Parathyroid adenoma (tissue), 2 donors: Measurements from ENCODE around the gene BRIX1.

ENCODE experiments used
- H2AFZ ChIP-seq: fragments of 300-600 bp; sonication (generic); one replicate; pipeline ENCODE4 v1.7.0; 2017; ENCODE audit warnings: antibody characterized with exemption, mild to moderate bottlenecking
- H3K27ac ChIP-seq: fragments of 300-600 bp; sonication (generic); one replicate; pipeline ENCODE4 v1.7.0; 2017
- H3K27me3 ChIP-seq: fragments of 300-600 bp; sonication (generic); one replicate; pipeline ENCODE4 v1.7.0; 2017; ENCODE audit warnings: low read length; ENCODE audit not compliant: control insufficient read depth, insufficient read depth
- H3K36me3 ChIP-seq: fragments of 300-600 bp; sonication (generic); one replicate; pipeline ENCODE4 v1.7.0; 2017; ENCODE audit warnings: low read length; ENCODE audit not compliant: control insufficient read depth, insufficient read depth
- H3K4me1 ChIP-seq: fragments of 300-600 bp; sonication (generic); one replicate; pipeline ENCODE4 v1.7.0; 2017; ENCODE audit warnings: control low read depth
- H3K4me2 ChIP-seq: fragments of 300-600 bp; sonication (generic); one replicate; pipeline ENCODE4 v1.7.0; 2017; ENCODE audit warnings: low read length
- H3K4me3 ChIP-seq: fragments of 300-600 bp; sonication (generic); one replicate; pipeline ENCODE4 v1.7.0; 2017; ENCODE audit warnings: low read depth, low read length
- H3K79me2 ChIP-seq: fragments of 300-600 bp; sonication (generic); one replicate; pipeline ENCODE4 v1.7.0; 2017; ENCODE audit warnings: control low read depth
- H3K9ac ChIP-seq: fragments of 300-600 bp; sonication (generic); one replicate; pipeline ENCODE4 v1.7.0; 2017; ENCODE audit warnings: mild to moderate bottlenecking
- H3K9me3 ChIP-seq: fragments of 300-600 bp; sonication (generic); one replicate; pipeline ENCODE4 v1.7.0; 2017; ENCODE audit warnings: low read length; ENCODE audit not compliant: control insufficient read depth
- TF ChIP-seq, protein P1 (sequence below): fragments of 300-600 bp; sonication (generic); IDR thresholded peaks from one replicate; pipeline ENCODE4 v1.7.0; 2017; ENCODE audit warnings: antibody characterized with exemption, mild to moderate bottlenecking
- donor health status: primary hyperparathyroidism.

BRIX1 gene, protein sequence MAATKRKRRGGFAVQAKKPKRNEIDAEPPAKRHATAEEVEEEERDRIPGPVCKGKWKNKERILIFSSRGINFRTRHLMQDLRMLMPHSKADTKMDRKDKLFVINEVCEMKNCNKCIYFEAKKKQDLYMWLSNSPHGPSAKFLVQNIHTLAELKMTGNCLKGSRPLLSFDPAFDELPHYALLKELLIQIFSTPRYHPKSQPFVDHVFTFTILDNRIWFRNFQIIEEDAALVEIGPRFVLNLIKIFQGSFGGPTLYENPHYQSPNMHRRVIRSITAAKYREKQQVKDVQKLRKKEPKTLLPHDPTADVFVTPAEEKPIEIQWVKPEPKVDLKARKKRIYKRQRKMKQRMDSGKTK

DNA sequence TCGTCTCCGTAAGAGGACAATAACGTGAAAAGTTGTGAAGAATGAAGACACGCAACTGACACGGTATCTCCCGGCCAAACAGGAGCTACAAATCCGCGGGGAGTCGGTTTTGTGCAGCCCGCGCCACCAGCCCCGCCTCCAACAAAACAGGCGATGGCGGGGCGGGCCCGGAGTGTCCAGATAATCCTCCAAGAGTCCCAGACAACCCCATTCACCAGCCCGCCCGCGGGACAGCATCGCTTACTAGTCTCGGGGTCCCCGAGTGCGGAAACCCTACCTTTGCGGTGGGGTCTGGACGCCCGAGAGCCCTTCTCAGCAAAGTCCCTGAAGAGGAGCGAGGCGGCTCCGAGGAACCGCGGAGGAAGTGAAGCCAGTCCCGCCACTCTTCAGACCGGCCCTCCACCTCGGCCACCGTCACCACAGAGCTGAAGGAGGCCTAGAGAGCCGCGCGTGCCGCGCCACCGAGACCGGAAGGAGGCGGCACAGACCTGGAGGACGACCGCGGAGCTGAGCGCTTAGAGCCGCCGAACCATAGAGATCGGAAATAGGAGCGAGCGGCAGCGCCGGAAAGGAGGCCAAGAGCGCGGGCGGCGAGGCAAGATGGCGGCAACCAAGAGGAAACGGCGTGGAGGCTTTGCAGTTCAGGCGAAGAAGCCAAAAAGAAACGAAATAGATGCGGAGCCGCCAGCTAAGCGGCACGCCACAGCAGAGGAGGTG is at the start of gene BRIX1, which contains the start of gene RAD1:
Gene BRIX1 (plus strand): TSS at position 573 of the 717 bp plus-strand sequence. CDS start 28 bp downstream, at position 601.
Gene RAD1 (minus strand): TSS at position 366 of the 717 bp plus-strand sequence. CDS start 612 bp downstream, outside the sequence.
- Histone ChIP-seq H3K4me3 (peak within 1 kb of the TSS; percentile 94), H2AFZ (peak within 1 kb of the TSS; percentile 89), H3K9ac (peak within 1 kb of the TSS; percentile 49), H3K4me1 (peaks cover 8% of the 10 kb centered on the region), H3K9me3 (no peaks in the 10 kb centered on the region), H3K4me2 (peak within 1 kb of the TSS; percentile 91), H3K36me3 (no peaks in the 10 kb centered on the region), H3K27ac (peak within 1 kb of the TSS; percentile 80), H3K27me3 (no peaks in the 10 kb centered on the region), H3K79me2 (peaks cover 14% of the 10 kb centered on the region)
- TF ChIP-seq, protein P1, sequence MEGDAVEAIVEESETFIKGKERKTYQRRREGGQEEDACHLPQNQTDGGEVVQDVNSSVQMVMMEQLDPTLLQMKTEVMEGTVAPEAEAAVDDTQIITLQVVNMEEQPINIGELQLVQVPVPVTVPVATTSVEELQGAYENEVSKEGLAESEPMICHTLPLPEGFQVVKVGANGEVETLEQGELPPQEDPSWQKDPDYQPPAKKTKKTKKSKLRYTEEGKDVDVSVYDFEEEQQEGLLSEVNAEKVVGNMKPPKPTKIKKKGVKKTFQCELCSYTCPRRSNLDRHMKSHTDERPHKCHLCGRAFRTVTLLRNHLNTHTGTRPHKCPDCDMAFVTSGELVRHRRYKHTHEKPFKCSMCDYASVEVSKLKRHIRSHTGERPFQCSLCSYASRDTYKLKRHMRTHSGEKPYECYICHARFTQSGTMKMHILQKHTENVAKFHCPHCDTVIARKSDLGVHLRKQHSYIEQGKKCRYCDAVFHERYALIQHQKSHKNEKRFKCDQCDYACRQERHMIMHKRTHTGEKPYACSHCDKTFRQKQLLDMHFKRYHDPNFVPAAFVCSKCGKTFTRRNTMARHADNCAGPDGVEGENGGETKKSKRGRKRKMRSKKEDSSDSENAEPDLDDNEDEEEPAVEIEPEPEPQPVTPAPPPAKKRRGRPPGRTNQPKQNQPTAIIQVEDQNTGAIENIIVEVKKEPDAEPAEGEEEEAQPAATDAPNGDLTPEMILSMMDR: peak; percentile 35

DNA sequence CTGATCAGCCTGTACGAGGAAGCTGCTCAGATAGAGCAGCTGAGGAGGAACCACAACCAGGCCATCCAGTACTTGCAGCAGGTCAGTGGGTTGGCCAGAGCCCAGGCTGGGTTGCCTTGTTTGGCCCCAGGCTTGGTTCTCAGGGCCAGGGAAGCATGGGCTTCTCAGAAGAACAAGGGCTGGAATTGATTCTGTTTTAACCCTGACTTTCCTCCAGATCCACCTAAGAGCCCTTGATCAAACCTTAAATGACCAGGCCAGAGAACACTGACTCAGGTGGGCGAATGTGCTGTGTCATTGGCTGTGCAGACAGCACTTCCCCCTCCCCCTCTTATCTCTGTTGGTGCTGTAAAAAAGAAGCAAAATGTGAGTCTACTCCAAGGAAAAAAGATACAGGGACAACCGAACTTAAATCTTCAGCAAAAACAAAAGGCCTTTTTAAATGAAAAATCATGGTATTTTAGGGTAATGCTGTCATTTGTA is 48.5 kb upstream of the BRIX1 start:
- Histone ChIP-seq H3K27ac (no peak overlapping the region), H3K4me1 (no peaks in the 10 kb centered on the region), H3K9me3 (no peaks in the 10 kb centered on the region), H3K79me2 (no peaks in the 10 kb centered on the region), H3K9ac (no peak overlapping the region), H3K4me3 (no peak overlapping the region), H3K36me3 (no peaks in the 10 kb centered on the region), H3K4me2 (no peak overlapping the region), H2AFZ (no peak overlapping the region), H3K27me3 (no peaks in the 10 kb centered on the region)
- TF ChIP-seq, protein P1: no peak

DNA sequence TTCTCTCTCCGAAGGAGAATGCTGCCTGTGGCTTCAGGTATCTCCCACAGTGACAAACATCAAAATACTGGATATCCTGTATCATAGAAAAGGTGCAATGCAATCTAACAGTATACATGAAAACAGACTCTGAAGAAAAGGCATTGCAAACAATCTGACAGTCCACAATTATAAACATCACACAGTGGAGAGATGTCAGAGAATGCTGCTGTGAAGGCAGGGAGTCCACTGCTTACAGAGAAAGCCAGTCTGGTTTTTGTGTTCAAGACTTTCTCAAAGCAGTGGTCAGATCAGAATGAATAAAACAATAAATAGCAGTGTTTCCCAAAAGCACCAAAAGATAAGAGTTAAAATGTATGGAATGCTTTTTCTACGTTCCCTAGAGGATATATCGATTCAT is 47.9 kb upstream of the BRIX1 start:
- no peak overlapping the region for H3K27ac ChIP-seq
- H3K4me3 ChIP-seq: no peak overlapping the region
- H2AFZ ChIP-seq: no peak overlapping the region
- no peaks in the 10 kb centered on the region for H3K9me3 ChIP-seq
- H3K4me1 ChIP-seq: no peaks in the 10 kb centered on the region
- no peaks in the 10 kb centered on the region for H3K36me3 ChIP-seq
- no peaks in the 10 kb centered on the region for H3K27me3 ChIP-seq
- no peaks in the 10 kb centered on the region for H3K79me2 ChIP-seq
- H3K9ac ChIP-seq: no peak overlapping the region
- TF ChIP-seq, protein P1: no peak
- H3K4me2 ChIP-seq: no peak overlapping the region

DNA sequence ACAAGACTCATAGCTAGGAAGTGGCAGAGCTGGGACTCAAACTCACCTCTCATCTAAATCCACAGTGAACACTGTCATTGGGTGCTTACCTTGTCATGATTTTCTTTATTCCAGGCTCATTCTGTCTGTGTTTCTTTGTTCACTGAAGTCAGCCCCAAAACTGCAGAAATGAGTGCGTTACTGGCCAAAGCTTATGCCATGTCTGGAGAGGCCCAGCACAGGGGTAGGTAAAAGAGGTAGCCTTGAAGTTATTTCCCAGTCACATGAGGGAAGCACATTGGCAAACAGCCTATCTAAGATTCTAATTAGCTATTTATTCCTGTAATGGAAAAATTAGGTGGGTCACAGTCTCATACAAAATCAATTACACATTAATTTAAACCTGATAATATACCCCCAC is 46.7 kb upstream of the BRIX1 start:
- Histone ChIP-seq H3K9me3 (no peaks in the 10 kb centered on the region), H3K36me3 (no peaks in the 10 kb centered on the region), H3K27me3 (no peaks in the 10 kb centered on the region), H3K9ac (no peak overlapping the region), H3K4me3 (no peak overlapping the region), H3K27ac (no peak overlapping the region), H3K4me1 (peaks cover 5% of the 10 kb centered on the region), H3K4me2 (no peak overlapping the region), H2AFZ (no peak overlapping the region), H3K79me2 (no peaks in the 10 kb centered on the region)
- TF ChIP-seq, protein P1: no peak
